ENCODE data around the gene FGD5. TPM values are rescaled to one million over a fixed set of nuclear protein-coding genes. Genes with fewer than 3 reads are reported as not detected.

The FGD5 gene
- total and polyA plus RNA-seq, 3 donors from 2014 or later = 14.4 to 17.8 (median 15.6) TPM

DNA sequence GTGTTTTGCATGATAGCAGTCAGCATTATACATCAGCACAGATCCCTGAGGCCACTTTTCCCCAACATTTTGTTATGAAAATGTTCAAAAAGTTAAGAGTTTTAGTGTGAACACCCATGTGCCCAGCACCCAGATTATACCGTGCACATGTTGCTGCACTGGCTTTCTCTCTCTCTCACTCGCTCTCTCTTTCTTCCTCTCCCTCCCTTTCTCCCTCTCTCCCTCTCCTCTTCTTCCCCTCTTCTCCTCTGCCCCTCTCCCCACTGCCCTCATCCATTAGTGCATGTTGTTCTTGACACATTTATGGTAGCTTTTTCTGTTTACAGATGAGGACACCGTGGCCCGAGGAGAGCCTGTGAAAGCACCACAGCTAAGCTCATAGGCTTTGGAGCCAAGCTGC, 7.3 kb downstream of the FGD5 start:
- H3K4me1 ChIP-seq = no peaks in the 10 kb centered on the region

DNA sequence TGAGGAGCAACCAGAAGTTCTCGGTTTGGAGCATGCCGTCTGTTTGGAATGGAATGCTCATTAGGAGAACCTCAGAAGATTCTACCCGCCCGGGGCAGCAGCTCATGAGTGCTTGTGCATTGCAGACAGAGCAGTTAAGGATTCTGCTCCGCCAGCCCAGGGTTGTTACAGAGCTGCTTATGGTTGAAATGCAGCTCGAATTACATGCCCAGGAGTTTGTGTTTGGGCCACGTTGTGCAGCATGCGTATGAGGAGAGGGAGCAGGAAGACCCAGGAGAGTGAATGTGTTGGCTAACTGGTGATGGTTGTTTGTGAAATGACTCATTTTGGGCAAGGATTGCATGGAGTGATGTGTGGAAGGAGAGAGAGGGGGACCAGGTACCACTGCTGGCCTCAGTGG, 9.0 kb downstream of the FGD5 start:
- Histone ChIP-seq H3K27me3 (no peaks in the 10 kb centered on the region), H3K4me3 (no peak overlapping the region), H3K9me3 (no peaks in the 10 kb centered on the region), H3K36me3 (ENCODE audit: low read depth, missing control alignments) (no peaks in the 10 kb centered on the region), H3K27ac (no peak overlapping the region), H3K4me1 (no peaks in the 10 kb centered on the region)
- no peak for TF ChIP-seq POLR2A (IDR thresholded peaks at IDR 0.05)
- TF ChIP-seq, protein P1, sequence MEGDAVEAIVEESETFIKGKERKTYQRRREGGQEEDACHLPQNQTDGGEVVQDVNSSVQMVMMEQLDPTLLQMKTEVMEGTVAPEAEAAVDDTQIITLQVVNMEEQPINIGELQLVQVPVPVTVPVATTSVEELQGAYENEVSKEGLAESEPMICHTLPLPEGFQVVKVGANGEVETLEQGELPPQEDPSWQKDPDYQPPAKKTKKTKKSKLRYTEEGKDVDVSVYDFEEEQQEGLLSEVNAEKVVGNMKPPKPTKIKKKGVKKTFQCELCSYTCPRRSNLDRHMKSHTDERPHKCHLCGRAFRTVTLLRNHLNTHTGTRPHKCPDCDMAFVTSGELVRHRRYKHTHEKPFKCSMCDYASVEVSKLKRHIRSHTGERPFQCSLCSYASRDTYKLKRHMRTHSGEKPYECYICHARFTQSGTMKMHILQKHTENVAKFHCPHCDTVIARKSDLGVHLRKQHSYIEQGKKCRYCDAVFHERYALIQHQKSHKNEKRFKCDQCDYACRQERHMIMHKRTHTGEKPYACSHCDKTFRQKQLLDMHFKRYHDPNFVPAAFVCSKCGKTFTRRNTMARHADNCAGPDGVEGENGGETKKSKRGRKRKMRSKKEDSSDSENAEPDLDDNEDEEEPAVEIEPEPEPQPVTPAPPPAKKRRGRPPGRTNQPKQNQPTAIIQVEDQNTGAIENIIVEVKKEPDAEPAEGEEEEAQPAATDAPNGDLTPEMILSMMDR (IDR thresholded peaks at IDR 0.05) = no peak
- 82 to 84% methylated on average over 8 of the region's 8 CpGs for WGBS, 2 donors
- intact Hi-C loops (cut with DNase I; ENCODE audit: low total_unique reads) = no loop called here
- DNase-seq = no peak

More for the DNA sequence above, 7.3 kb downstream of the FGD5 start:
- intact Hi-C loops (cut with DNase I; ENCODE audit: low total_unique reads) = no loop called here
- 76 to 86% methylated on average over 4 of the region's 4 CpGs for WGBS, 2 donors
- H3K9me3 ChIP-seq = no peaks in the 10 kb centered on the region
- no peak overlapping the region for H3K27ac ChIP-seq
- no peak for TF ChIP-seq POLR2A (IDR thresholded peaks at IDR 0.05)
- TF ChIP-seq, protein P1 (IDR thresholded peaks at IDR 0.05) = no peak
- no peaks in the 10 kb centered on the region for H3K27me3 ChIP-seq
- H3K4me3 ChIP-seq = no peak overlapping the region
- no peaks in the 10 kb centered on the region for H3K36me3 ChIP-seq (ENCODE audit: low read depth, missing control alignments)
- no peak for DNase-seq

DNA sequence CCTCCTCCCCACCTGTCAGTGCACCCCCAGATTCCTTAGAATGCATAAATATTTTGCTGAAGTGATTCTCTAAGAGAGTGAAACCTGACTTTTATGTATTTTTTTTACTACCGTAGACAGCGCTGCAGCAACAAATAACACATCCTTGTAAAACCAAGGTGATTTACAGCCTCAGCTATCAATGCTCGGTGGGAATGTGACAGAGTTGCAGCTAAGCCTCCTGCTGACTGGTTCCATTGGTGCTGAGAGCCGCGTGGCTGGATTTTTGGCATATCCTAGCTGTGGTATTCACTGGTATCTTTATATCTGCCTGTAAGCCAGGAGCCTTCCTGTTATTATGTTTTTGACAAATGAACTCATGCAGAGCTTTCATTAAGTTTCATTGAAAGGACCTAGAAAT, 11.0 kb downstream of the FGD5 start:
- Histone ChIP-seq H3K9me3 (no peaks in the 10 kb centered on the region), H3K4me3 (no peak overlapping the region), H3K27me3 (no peaks in the 10 kb centered on the region), H3K27ac (no peak overlapping the region), H3K36me3 (ENCODE audit: low read depth, missing control alignments) (no peaks in the 10 kb centered on the region), H3K4me1 (no peaks in the 10 kb centered on the region)
- WGBS, 2 donors = 66 to 81% methylated on average over 5 of the region's 5 CpGs
- intact Hi-C loops (cut with DNase I; ENCODE audit: low total_unique reads) = no loop called here
- TF ChIP-seq, protein P1 (IDR thresholded peaks at IDR 0.05) = no peak
- TF ChIP-seq POLR2A (IDR thresholded peaks at IDR 0.05) = no peak
- no peak for DNase-seq

DNA sequence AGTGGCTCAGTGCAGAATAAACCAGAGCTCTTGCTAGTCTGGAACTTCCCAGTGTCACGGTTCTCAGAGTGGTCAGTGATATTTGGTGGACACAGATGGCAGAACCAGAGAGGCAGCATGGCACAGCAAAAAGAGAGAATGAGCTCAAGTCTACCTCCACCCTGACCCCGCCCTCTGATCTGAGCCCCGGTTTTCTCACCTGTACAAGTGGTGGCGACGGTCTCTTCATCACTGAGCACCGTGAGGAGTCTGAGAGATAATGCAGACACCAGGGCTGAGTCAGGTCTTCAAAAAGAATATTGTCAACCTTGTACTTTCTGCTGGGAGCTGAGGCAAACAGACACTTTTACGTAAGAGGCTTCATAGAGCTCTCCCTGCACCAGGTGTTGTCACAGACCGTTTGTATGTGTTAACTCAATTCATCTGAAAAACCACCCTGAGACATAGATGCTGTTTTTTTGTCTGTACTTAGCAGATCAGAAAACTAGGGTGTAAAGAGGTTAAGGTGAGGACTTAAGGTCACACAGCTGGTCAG, 13.2 kb downstream of the FGD5 start:
- H3K27me3 ChIP-seq = no peaks in the 10 kb centered on the region
- H3K4me3 ChIP-seq = no peak overlapping the region
- H3K4me1 ChIP-seq = peaks cover 15% of the 10 kb centered on the region
- no peaks in the 10 kb centered on the region for H3K36me3 ChIP-seq (ENCODE audit: low read depth, missing control alignments)
- WGBS, 2 donors = 79 to 89% methylated on average over 8 of the region's 8 CpGs
- intact Hi-C loops (cut with DNase I; ENCODE audit: low total_unique reads) = no loop called here
- no peak overlapping the region for H3K27ac ChIP-seq
- DNase-seq = no peak
- TF ChIP-seq POLR2A (IDR thresholded peaks at IDR 0.05) = no peak
- TF ChIP-seq, protein P1 (IDR thresholded peaks at IDR 0.05) = no peak
- H3K9me3 ChIP-seq = no peaks in the 10 kb centered on the region
